ENCODE data around the gene FBXW5.

Gene FBXW5

GRCh38 chr9:136931611-136932130, 12.9 kb downstream of the FBXW5 start:
- no peak for DNase-seq (ENCODE audit: low read depth in 2 of 2)

- no peak for DNase-seq (ENCODE audit: low read depth in 2 of 2)
Observed at GRCh38 chr9:136930014-136930413, 14.5 kb downstream of the FBXW5 start.

GRCh38 chr9:136928591-136928990, 15.9 kb downstream of the FBXW5 start:
- no peak for DNase-seq (ENCODE audit: low read depth in 2 of 2)

- DNase-seq (ENCODE audit: low read depth in 2 of 2): no peak
Observed at GRCh38 chr9:136927343-136928271, 16.9 kb downstream of the FBXW5 start.

GRCh38 chr9:136926749-136927148, 17.8 kb downstream of the FBXW5 start:
- DNase-seq (ENCODE audit: low read depth in 2 of 2): no peak

- no peak for DNase-seq (ENCODE audit: low read depth in 2 of 2)
Observed at GRCh38 chr9:136926154-136926704, 18.3 kb downstream of the FBXW5 start.

DNA sequence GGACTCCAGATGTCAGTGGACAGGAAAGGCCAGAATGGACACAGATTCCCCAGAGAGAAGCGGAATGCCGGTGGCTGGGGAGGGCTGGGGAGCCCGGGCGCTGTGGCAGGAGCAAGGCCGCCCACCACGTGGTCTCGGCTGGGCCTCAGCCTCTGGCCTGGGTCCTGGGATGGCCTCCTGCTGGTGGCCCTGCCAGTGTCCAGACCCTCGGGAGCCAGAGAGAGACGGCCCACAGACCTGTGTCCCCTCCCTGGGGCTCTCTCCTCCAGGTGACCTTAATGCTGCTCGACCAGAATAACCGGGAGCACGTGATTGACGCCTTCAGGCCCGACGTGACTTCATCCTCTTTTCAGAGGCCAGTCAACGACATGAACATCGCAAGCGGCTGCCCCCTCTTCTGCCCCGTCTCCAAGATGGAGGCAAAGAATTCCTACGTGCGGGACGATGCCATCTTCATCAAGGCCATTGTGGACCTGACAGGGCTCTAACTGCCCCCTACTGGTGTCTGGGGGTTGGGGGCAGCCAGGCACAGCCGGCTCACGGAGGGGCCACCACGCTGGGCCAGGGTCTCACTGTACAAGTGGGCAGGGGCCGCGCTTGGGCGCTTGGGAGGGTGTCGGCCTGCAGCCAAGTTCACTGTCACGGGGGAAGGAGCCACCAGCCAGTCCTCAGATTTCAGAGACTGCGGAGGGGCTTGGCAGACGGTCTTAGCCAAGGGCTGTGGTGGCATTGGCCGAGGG, 19.0 kb downstream of the FBXW5 start:
- no peak for DNase-seq (ENCODE audit: low read depth in 2 of 2)

DNA sequence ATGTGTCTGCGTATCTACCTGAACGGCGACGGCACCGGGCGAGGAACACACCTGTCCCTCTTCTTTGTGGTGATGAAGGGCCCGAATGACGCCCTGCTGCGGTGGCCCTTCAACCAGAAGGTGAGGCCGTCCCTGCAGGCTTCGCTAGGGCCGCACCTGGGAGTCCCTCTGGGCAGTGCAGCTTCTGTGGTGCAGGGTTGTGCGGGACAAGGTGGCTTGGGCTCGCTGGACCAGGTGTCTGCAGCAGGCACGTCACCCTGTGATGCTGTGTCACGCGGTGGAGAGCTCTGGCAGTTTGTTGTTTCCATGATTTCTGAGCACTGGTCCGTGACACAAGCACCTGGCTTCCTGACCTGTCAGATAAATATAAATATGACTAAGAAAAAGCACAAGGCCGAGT, 20.7 kb downstream of the FBXW5 start:
- no peak for DNase-seq (ENCODE audit: low read depth in 2 of 2)

DNA sequence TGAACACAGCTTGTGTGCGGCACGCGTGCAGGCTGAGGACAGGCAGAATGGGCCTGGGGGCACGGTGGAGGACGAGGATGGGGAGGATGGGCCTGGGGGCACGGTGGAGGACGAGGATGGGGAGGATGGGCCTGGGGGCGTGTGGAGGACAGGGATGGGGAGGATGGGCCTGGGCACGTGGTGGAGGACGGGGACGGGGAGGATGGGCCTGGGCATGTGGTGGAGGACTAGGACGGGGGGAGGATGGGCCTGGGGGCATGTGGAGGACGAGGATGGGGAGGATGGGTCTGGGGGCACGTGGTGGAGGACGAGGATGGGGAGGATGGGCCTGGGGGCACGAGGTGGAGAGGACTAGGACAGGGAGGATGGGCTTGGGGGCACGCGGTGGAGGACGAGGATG, 22.0 kb downstream of the FBXW5 start:
- no peak for DNase-seq (ENCODE audit: low read depth in 2 of 2)

- DNase-seq (ENCODE audit: low read depth in 2 of 2): no peak
Observed at GRCh38 chr9:136921718-136922117, 22.8 kb downstream of the FBXW5 start.

DNA sequence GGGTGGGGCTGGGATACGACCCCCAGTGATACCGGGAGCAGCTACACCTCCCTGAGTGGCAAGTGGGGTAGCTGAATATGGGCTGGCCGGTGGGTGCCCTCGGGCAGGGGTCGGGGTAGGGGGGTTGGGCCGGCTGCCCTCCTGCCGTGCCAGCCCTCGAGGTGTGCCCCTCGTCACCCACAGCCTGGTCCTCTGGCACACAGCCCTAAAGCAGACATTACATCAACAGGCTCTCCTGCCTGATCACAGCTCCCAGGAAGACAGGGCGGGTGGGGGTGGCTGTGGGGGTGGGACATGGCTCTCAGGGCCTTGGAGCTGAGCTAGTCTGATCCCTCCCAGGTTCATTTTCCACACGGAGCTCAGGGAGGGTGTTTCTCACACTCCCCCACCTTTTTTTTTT, 23.2 kb downstream of the FBXW5 start:
- DNase-seq (ENCODE audit: low read depth in 2 of 2): no peak

DNA sequence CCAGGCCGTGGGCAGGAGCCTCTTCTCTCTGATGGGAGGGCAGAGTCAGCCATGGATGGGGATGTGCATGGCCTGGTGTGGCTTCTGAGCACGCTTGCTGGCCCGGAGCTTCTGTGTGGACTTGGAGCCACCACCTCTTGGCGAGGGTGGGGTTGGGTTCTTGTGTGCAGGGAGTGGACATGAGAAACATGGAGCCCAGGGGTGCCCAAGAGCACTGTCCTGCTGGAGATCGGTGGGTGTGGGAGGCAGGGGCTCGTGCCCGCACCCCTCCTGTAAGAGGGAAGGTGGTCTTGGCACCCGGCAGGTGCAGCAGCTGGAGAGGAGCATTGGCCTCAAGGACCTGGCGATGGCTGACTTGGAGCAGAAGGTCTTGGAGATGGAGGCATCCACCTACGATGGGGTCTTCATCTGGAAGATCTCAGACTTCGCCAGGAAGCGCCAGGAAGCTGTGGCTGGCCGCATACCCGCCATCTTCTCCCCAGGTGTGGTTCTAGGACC, 23.8 kb downstream of the FBXW5 start:
- no peak for DNase-seq (ENCODE audit: low read depth in 2 of 2)

DNA sequence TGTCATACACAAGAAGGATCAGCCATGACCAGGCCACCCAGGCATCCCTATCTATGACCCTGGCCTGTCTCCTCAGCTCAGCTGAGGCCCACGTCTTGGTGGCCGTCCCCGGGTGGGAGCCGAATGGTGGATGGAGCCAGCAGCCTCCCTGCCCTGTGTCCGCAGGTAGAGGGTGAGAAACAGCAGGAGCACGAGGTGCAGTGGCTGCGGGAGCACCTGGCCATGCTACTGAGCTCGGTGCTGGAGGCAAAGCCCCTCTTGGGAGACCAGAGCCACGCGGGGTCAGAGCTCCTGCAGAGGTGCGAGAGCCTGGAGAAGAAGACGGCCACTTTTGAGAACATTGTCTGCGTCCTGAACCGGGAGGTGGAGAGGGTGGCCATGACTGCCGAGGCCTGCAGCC, 24.5 kb downstream of the FBXW5 start:
- DNase-seq (ENCODE audit: low read depth in 2 of 2): no peak

DNA sequence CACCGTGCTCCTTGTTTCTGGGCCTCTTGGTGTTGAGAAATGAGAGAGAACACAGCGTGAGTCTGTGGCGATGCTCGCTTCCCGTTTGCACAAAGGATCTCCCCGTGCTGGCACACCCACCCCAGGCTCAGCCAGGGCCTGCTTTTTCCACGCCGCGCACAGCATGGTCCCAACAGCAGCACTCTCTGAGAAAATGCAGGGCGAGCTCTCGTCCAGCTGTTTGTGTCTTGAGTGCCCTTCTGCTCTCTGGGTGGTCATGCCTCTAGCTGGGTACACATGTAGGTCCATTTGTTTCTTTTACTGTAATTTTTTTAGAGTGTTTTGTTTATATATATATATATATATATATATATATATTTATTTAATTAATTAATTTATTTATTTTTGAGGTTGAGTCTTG, 26.6 kb downstream of the FBXW5 start:
- no peak for DNase-seq (ENCODE audit: low read depth in 2 of 2)

- no peak for DNase-seq (ENCODE audit: low read depth in 2 of 2)
Observed at GRCh38 chr9:136916330-136917184, 28.0 kb downstream of the FBXW5 start.

DNA sequence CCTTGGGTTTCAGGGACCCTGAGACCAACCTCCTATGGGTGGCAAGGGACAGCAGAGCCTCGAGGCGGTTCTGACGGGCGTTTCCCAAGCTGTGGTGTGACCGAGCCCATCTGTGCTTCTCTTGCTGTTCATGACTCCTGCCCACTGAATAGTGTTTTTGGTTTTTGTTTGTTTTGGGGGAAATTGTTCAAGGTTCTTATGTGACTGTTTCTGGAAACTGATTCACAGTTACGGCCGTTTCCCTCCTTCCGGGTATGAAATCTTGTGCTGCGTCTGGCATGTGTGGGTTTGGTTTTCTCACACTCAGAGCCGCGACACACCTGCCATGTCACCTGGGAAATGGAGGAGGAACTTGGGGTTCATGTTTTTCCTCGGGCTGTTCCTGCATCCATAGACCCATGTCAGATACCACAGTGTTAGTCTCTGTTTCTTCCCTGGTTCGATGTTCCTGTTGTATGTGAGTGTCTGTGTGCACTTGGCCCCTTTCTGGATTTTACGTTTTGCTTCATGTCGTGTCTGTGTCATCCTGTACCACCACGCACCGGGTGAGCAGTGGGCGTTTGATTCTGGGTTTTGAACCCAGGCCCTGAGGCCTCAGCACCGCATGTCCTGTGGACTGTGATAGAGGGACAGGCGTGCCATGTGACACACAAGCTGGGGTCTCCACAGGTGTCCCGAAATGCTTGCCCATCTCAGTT, 28.8 kb downstream of the FBXW5 start:
- DNase-seq (ENCODE audit: low read depth in 2 of 2): no peak

DNA sequence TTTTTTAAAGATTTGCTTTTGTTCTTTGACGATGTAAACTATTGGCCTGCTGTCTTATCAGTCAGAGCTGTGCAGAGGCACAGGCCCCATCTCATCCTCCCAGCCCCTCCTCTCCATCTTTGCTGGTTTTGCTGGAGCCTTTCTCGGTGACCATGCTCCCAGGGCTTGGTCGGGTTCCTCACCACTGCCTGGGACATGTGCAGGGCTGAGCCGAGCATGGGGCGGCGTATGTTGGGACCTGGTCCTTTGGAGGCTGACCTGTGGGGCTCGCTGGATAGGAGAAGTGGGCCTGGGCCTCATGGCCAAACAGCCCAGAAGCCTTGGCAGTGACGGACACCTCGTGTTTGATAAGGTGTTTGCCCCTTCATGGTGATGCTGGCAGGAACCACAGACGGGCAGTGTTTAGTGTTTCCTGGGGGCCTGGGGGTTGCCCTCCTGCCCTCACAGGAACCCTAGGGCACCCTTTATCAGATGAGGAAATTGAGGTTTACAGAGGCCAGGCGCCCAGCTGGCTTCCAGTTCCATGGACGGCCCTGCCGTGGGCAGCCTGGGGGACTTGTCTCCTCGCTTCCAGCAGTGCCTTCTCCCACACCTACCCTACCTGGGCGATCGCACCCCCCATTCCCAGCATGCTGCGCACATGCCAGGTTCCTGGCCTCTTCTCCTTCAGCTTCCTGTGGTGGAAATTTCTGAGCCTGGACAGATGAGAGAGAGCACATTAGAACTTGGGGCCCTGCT, 30.7 kb downstream of the FBXW5 start:
- DNase-seq (ENCODE audit: low read depth in 2 of 2): no peak

DNA sequence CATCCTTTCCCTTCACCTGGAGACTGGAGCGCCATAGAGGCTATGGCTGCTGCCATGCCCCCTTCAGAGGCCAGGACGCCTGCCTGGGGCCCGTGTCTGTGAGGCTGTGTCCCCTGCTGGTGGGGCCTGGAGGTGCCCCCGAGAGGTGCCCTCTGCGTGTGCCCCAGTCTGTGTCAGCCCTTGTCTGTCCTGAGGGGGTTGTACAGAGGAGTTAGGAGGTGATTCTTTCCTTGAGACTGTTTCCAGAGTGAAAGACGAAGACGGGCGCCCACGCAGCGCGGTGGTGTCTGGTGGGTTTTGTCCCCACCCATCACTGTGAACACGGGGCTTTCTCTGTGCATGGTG, 33.7 kb downstream of the FBXW5 start:
- DNase-seq (ENCODE audit: low read depth in 2 of 2): no peak

GRCh38 chr9:136910197-136910900, 34.2 kb downstream of the FBXW5 start:
- DNase-seq (ENCODE audit: low read depth in 2 of 2): no peak
